GM12873 (cell line): ENCODE results near the gene RAB11B.

ENCODE experiments used
- TF ChIP-seq, protein P1 (sequence below): IDR thresholded peaks from 2 replicates; pipeline ENCODE4 v1.5.1; 2012; ENCODE audit warnings: low read depth, mild to moderate bottlenecking, moderate library complexity, low read length, control low read depth; ENCODE audit not compliant: insufficient read depth; ENCODE audit errors: missing control alignments

The RAB11B gene

DNA sequence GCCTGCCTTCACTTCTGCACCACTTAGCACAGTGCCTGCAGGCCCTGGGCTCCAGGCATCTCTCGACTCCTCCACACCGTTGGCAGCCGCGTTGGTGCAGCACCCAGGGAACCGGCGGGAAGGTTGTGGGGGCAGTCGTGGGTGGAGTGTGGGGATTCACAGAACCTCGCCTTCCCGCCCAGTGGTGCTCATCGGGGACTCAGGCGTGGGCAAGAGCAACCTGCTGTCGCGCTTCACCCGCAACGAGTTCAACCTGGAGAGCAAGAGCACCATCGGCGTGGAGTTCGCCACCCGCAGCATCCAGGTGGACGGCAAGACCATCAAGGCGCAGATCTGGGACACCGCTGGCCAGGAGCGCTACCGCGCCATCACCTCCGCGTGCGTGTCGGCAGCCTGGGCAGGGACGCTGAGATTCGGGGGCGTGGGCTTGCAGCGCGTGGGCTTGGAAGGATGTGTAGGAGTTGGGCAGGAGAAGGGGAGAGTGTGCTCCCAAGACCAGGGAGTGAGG is 9.6 kb downstream of the RAB11B start:
- TF ChIP-seq, protein P1, sequence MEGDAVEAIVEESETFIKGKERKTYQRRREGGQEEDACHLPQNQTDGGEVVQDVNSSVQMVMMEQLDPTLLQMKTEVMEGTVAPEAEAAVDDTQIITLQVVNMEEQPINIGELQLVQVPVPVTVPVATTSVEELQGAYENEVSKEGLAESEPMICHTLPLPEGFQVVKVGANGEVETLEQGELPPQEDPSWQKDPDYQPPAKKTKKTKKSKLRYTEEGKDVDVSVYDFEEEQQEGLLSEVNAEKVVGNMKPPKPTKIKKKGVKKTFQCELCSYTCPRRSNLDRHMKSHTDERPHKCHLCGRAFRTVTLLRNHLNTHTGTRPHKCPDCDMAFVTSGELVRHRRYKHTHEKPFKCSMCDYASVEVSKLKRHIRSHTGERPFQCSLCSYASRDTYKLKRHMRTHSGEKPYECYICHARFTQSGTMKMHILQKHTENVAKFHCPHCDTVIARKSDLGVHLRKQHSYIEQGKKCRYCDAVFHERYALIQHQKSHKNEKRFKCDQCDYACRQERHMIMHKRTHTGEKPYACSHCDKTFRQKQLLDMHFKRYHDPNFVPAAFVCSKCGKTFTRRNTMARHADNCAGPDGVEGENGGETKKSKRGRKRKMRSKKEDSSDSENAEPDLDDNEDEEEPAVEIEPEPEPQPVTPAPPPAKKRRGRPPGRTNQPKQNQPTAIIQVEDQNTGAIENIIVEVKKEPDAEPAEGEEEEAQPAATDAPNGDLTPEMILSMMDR = no peak

DNA sequence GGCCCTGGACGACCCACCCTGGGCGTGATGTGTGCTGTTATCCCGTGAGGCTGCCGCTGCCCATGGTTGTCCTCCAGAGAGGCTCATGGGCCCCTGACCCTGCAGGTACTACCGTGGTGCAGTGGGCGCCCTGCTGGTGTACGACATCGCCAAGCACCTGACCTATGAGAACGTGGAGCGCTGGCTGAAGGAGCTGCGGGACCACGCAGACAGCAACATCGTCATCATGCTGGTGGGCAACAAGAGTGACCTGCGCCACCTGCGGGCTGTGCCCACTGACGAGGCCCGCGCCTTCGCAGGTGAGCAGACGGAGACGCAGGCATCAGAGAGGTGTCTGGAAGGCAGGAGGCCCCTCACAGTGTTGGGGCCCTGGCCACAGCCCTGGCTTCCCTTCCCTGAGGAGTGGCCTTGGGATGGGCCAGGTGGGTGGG is 11.8 kb downstream of the RAB11B start:
- TF ChIP-seq, protein P1 = no peak

DNA sequence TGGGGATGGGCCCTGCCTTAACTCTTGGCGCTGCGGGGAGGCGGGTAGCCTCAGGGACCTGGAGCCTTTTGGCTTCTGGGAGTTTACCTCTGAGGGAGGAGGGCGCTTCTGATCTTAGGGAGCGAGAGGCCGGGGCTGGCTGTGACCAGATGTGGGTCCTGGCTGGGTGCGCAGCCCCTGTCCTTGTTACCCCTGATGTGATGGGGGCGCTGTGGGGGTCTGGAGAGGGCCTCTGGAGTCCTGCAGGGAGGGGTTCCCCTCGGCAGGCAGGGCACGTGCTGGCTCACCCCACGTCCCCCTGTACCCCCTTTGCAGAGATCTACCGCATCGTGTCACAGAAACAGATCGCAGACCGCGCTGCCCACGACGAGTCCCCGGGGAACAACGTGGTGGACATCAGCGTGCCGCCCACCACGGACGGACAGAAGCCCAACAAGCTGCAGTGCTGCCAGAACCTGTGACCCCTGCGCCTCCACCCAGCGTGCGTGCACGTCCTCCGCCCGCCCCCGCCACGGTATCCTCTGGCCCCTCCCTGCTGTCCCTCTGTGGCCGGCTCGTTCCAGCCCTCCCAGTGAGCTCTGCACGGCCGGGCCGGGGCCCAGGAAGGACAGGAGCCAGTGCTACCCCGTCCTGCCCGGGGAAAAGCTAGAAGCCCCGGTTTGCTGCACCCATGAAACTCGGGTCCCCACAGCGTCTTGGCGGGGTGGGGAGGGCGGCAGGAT is 13.1 kb downstream of the RAB11B start:
- TF ChIP-seq, protein P1 = no peak

DNA sequence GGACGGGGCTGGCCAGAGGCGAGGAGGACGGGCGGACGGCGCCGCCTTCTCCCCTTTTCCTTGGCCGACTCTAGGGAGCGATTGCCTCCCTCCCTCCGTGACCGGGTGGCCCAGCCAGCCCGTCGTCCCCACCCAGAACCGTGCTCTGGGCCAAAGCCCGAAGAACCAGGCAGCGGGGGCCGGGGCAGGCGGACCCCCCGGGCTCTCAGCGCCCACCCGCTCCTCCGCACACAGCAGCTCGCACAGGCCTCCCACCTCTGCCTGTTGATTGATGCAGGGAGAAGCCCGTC is 13.6 kb downstream of the RAB11B start:
- TF ChIP-seq, protein P1 = no peak

DNA sequence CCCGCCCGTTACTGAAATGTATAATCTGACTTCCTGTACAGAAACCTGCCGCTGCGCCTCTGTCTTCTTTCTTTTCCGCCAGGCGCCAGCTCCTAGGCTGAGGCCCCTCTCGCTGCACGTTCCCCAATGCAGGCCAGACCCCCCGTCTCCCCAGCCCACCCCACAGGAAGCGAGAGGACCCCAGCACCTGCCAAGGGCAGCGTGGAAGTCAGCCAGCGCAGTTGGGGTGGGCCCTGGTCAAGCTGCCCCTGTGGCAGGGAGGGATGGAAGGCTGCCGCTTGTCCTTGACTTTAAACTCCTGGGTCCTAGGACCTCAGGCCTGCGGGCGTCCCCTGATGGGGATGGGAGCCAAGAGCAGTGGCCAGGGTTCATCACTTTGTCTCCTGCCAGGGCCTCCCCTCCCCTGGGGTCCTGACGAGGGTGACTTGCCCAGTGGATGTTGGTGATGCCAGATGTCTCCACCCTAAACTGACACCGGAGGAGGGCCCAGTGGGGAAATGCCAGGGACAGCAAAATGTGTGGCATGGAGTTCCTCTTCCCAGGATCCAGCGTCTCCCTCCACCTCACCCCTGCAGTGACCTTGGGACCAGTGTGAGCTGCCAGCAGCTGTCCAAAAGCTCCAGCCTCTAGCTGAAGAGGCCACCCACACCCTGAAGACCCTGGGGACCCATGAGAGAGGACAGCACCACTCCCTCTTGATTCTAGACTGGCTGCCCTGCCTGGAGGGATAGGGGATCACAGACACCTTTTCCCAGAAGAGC is 14.4 kb downstream of the RAB11B start:
- TF ChIP-seq, protein P1 = no peak

DNA sequence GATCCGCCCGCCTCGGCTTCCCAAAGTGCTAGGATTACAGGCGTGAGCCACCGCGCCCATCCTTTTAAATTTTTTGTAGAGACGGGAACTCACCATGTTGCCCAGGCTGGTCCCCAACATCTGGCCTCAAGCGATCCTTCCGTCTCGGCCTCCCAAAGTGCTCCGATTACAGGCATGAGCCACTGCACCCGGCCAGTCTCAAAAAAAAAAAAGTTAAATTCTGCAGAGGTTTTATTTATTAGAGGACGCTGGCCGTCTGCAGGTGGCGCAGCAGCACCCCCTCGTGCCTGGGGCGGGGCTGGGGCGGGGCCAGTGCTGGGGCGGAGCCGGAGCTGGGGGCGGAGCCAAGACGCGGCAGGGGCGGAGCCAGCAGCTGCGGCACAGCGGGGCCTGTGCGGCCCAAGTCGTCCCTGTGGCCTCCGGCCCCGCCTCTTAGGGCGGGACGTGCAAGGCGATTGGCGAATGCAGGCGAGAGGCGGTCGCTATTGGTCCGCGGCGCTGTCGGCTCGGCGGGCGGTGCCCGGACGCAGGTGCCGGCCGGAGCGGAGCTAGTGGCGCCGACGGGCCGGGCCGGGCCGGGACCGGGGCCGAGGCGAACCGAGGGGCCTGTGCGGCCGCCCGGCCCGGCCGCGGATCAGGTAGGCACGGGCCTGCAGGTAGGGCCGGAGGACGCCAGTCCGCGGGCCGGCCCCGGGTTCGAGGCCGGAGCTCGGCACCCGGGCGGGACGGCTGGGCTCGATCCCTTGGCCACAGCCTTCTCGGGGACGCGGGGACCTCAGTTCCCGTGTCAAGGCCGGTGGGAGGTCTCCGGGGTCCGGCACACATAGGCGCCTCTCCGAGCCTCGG is 22.8 kb downstream of the RAB11B start, which contains the start of gene MARCHF2:
MARCHF2 (plus strand) TSS at position 523 of the 846 bp plus-strand sequence. CDS start 8,536 bp downstream, outside the sequence.
- TF ChIP-seq, protein P1 = peak; percentile 61

DNA sequence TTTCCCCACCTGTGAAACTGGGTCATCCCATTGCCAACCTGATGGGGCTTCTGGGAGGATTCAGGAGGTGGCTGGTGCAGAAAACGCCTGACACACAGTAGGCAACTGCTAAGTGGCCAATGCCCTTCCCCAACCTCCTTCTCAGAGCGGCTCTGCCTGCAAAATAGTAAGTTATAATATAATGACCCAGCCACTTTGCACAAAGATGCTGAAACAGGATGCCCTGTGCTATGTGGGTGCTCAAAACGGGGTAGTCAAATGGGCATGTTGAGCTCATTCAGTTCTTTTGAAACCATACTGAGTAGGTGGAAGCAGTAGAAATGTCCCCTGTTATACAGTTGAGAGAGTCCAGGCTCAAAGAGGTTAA is 23.5 kb downstream of the RAB11B start:
- TF ChIP-seq, protein P1 = no peak
